Spleen (tissue), 7 donors: ENCODE measurements around the gene PKN3.

Experiments used
- CTCF ChIP-seq, 11 experiments: fragments of 200-600 bp in 7 of 11; fragments of 450-650 bp in 4 of 11; sonication (generic) in 4 of 11; IDR thresholded peaks in 8 of 11; conservative IDR thresholded peaks in 3 of 11; 1 replicate in 7 of 11; 2 replicates in 4 of 11; pipeline versions ENCODE4 v1.4.0 to v1.8.0; 2016 to 2021; ENCODE audit warnings: antibody characterized with exemption in 11 of 11, inconsistent platforms in 4 of 11, mild to moderate bottlenecking in 1 of 11
- POLR2A ChIP-seq, 3 donors: fragments of 450-650 bp; IDR thresholded peaks; one replicate each; pipeline ENCODE4 v1.5.1; 2017; ENCODE audit warnings: antibody characterized with exemption in 3 of 3, mild to moderate bottlenecking in 1 of 3
- POLR2AphosphoS5 ChIP-seq, 3 donors: sonication (generic); formaldehyde crosslinking; IDR thresholded peaks; one replicate each; pipeline ENCODE4 v1.5.1; 2017; ENCODE audit warnings: antibody characterized with exemption in 3 of 3
- donor health status: DM: no; HTN: no; CAD: no; lungs with moderate emphysema.
- donor health status: DM: no; HTN: no; CAD: no.
- donor health status: DM: no; HTN: no; CAD: no.

- TF ChIP-seq CTCF (IDR thresholded peaks at IDR 0.05 in 8 of 11, conservative IDR thresholded peaks at IDR 0.05 in 3 of 11) (peak in 4 of 11 experiments; percentile 5 to 36 (median 24)), POLR2AphosphoS5 (IDR thresholded peaks at IDR 0.05) (peak; percentile 86 to 93 (median 92)), POLR2A (IDR thresholded peaks at IDR 0.05) (peak in 1 of 3 donors; percentile 61)
These were observed 45.6 kb upstream of the PKN3 start, which contains the start of gene DYNC2I2 for GRCh38 chr9:128656416-128657343.
